HG02678 (cell line): ENCODE measurements around the gene TRMO.
"Not testable (repeated sequence)": the region's sequence is repeated elsewhere in the genome, so short reads cannot be mapped to it uniquely, and the experiment has no call there.

Experiments used
- ATAC-seq: cut with Tn5 transposase; IDR thresholded peaks from one replicate; pipeline ENCODE4 v1.9.1; 2021; ENCODE audit warnings: mild to moderate bottlenecking, moderate library complexity; ENCODE audit not compliant: unreplicated experiment

Gene TRMO

GRCh38 chr9:97921959-97922724 is at the start of gene TRMO:
TSS of gene TRMO (minus strand) at chr9:97922500. CDS start at chr9:97922493, 7 bp downstream.
- ATAC-seq = peak; percentile 85

GRCh38 chr9:97970165-97970564 is 47.9 kb upstream of the TRMO start:
- ATAC-seq = no peak

- ATAC-seq = no peak
Observed at GRCh38 chr9:97969014-97969413, 46.7 kb upstream of the TRMO start.

GRCh38 chr9:97966493-97966892 is 44.2 kb upstream of the TRMO start:
- ATAC-seq = no peak

GRCh38 chr9:97964901-97965300 is 42.6 kb upstream of the TRMO start:
- ATAC-seq = no peak

GRCh38 chr9:97963232-97963631 is 40.9 kb upstream of the TRMO start:
- no peak for ATAC-seq

- ATAC-seq = no peak
Observed at GRCh38 chr9:97962575-97962974, 40.3 kb upstream of the TRMO start.

- no peak for ATAC-seq
Observed at GRCh38 chr9:97962136-97962535, 39.8 kb upstream of the TRMO start.

GRCh38 chr9:97961361-97961760 is 39.1 kb upstream of the TRMO start:
- no peak for ATAC-seq

- ATAC-seq = not testable (repeated sequence)
Observed at GRCh38 chr9:97960678-97961328, 38.5 kb upstream of the TRMO start.

- no peak for ATAC-seq
Observed at GRCh38 chr9:97959585-97959984, 37.3 kb upstream of the TRMO start.

GRCh38 chr9:97958812-97959511 is 36.7 kb upstream of the TRMO start:
- ATAC-seq = no peak

- ATAC-seq = no peak
Observed at GRCh38 chr9:97956331-97956730, 34.0 kb upstream of the TRMO start.

GRCh38 chr9:97954550-97954989 is 32.3 kb upstream of the TRMO start:
- peak; percentile 80 for ATAC-seq

GRCh38 chr9:97950873-97951272 is 28.6 kb upstream of the TRMO start:
- not testable (repeated sequence) for ATAC-seq

- ATAC-seq = not testable (repeated sequence)
Observed at GRCh38 chr9:97947094-97947493, 24.8 kb upstream of the TRMO start.

- not testable (repeated sequence) for ATAC-seq
Observed at GRCh38 chr9:97945470-97945869, 23.2 kb upstream of the TRMO start.

- ATAC-seq = no peak
Observed at GRCh38 chr9:97944612-97945011, 22.3 kb upstream of the TRMO start.

GRCh38 chr9:97943308-97943855 is 21.1 kb upstream of the TRMO start:
- ATAC-seq = no peak

GRCh38 chr9:97941323-97941722 is 19.0 kb upstream of the TRMO start:
- ATAC-seq = no peak

- no peak for ATAC-seq
Observed at GRCh38 chr9:97940741-97941140, 18.4 kb upstream of the TRMO start.
